WTC11 (cell line): ENCODE results near the gene SPECC1L. TPM values are rescaled to one million over a fixed set of nuclear protein-coding genes. Genes with fewer than 3 reads are reported as not detected.

ENCODE experiments used
- ATAC-seq: fragments of 200-7000 bp; cut with Tn5 transposase; 2 replicates; pipeline ENCODE4 v1.10.0; 2021; ENCODE audit warnings: mild to moderate bottlenecking, moderate library complexity
- CTCF ChIA-PET: fragments of 300-600 bp; sonication (Branson Sonifier 250); formaldehyde crosslinking; loops from one replicate; lab custom pipeline; 2021; ENCODE audit warnings: antibody characterized with exemption; lab: Charles Lee
- POLR2A ChIA-PET: fragments of 350-600 bp; sonication (Branson Sonifier 250); formaldehyde crosslinking; loops from one replicate; lab custom pipeline; 2021; ENCODE audit warnings: antibody characterized with exemption; lab: Charles Lee
- DNase-seq: peaks from one replicate; pipeline ENCODE4 v3.0.0; 2021; ENCODE audit warnings: low spot score
- H3K27ac Mint-ChIP-seq: 2 replicates; pipeline ENCODE4 v1.8.0; 2021; ENCODE audit warnings: mixed read lengths
- H3K27me3 Mint-ChIP-seq: 2 replicates; pipeline ENCODE4 v1.8.0; 2021; ENCODE audit warnings: low read depth, mild to moderate bottlenecking, moderate library complexity, mixed read lengths
- H3K36me3 Mint-ChIP-seq: 2 replicates; pipeline ENCODE4 v1.8.0; 2021; ENCODE audit warnings: mixed read lengths
- H3K4me1 Mint-ChIP-seq: 2 replicates; pipeline ENCODE4 v1.8.0; 2022; ENCODE audit warnings: mixed read lengths
- H3K4me3 Mint-ChIP-seq: 2 replicates; pipeline ENCODE4 v1.8.0; 2021; ENCODE audit warnings: mild to moderate bottlenecking, moderate library complexity, mixed read lengths
- H3K9me3 Mint-ChIP-seq: 2 replicates; pipeline ENCODE4 v1.8.0; 2021; ENCODE audit warnings: mixed read lengths
- AFF4 ChIP-seq: sonication (generic); formaldehyde crosslinking; IDR thresholded peaks from 2 replicates; pipeline ENCODE4 v1.8.1; 2023; ENCODE audit warnings: mild to moderate bottlenecking, missing genetic modification reagents, borderline replicate concordance
- ARID4B ChIP-seq: sonication (generic); formaldehyde crosslinking; IDR thresholded peaks from 2 replicates; pipeline ENCODE4 v1.8.0; 2023; ENCODE audit warnings: missing genetic modification reagents, mild to moderate bottlenecking, borderline replicate concordance
- CBFB ChIP-seq: sonication (generic); formaldehyde crosslinking; IDR thresholded peaks from 2 replicates; pipeline ENCODE4 v1.8.1; 2022; ENCODE audit warnings: mild to moderate bottlenecking, low read depth, missing genetic modification reagents
- E2F4 ChIP-seq: sonication (generic); formaldehyde crosslinking; IDR thresholded peaks from 2 replicates; pipeline ENCODE4 v1.8.1; 2022; ENCODE audit warnings: low read depth, mild to moderate bottlenecking, moderate library complexity, missing genetic modification reagents, borderline replicate concordance
- EMX1 ChIP-seq: fragments of 250-450 bp; sonication (Bioruptor Pico); IDR thresholded peaks from 2 replicates; pipeline ENCODE4 v1.8.0; 2021; ENCODE audit warnings: mild to moderate bottlenecking
- FOXK1 ChIP-seq: sonication (generic); formaldehyde crosslinking; IDR thresholded peaks from 2 replicates; pipeline ENCODE4 v1.8.0; 2022; ENCODE audit warnings: mild to moderate bottlenecking, moderate library complexity, missing genetic modification reagents
- FOXP1 ChIP-seq: sonication (generic); formaldehyde crosslinking; IDR thresholded peaks from 2 replicates; pipeline ENCODE4 v1.8.0; 2022; ENCODE audit warnings: missing genetic modification reagents, mild to moderate bottlenecking, moderate library complexity, borderline replicate concordance
- GRHL2 ChIP-seq: fragments of 250-450 bp; sonication (Bioruptor Pico); IDR thresholded peaks from 2 replicates; pipeline ENCODE4 v1.8.0; 2022; ENCODE audit warnings: mild to moderate bottlenecking, moderate library complexity; ENCODE audit not compliant: insufficient replicate concordance, severe bottlenecking
- MXD4 ChIP-seq: fragments of 250-450 bp; sonication (Bioruptor Pico); IDR thresholded peaks from 2 replicates; pipeline ENCODE4 v1.8.0; 2021; ENCODE audit warnings: mild to moderate bottlenecking, moderate library complexity, borderline replicate concordance
- MYBL2 ChIP-seq: sonication (generic); formaldehyde crosslinking; IDR thresholded peaks from 2 replicates; pipeline ENCODE4 v1.8.1; 2023; ENCODE audit warnings: mild to moderate bottlenecking, moderate library complexity, missing genetic modification reagents
- OVOL2 ChIP-seq: fragments of 250-450 bp; sonication (Bioruptor Pico); IDR thresholded peaks from 2 replicates; pipeline ENCODE4 v1.9.0; 2021; ENCODE audit warnings: mild to moderate bottlenecking, borderline replicate concordance
- PREB ChIP-seq: sonication (generic); formaldehyde crosslinking; IDR thresholded peaks from 2 replicates; pipeline ENCODE4 v1.8.1; 2022; ENCODE audit warnings: mild to moderate bottlenecking, missing genetic modification reagents, moderate library complexity, borderline replicate concordance
- RELA ChIP-seq: sonication (generic); formaldehyde crosslinking; IDR thresholded peaks from 2 replicates; pipeline ENCODE4 v1.8.1; 2022; ENCODE audit warnings: missing genetic modification reagents, mild to moderate bottlenecking, borderline replicate concordance
- TEAD1 ChIP-seq: sonication (generic); formaldehyde crosslinking; IDR thresholded peaks from 2 replicates; pipeline ENCODE4 v1.8.0; 2022; ENCODE audit warnings: mild to moderate bottlenecking, missing genetic modification reagents
- ZBTB21 ChIP-seq: sonication (generic); formaldehyde crosslinking; IDR thresholded peaks from 2 replicates; pipeline ENCODE4 v1.8.1; 2023; ENCODE audit warnings: mild to moderate bottlenecking, missing genetic modification reagents, borderline replicate concordance
- ZMAT4 ChIP-seq: fragments of 250-450 bp; sonication (Bioruptor Pico); IDR thresholded peaks from 2 replicates; pipeline ENCODE4 v1.9.0; 2021; ENCODE audit warnings: mild to moderate bottlenecking
- ZNF138 ChIP-seq: sonication (generic); formaldehyde crosslinking; conservative IDR thresholded peaks from 2 replicates; pipeline ENCODE4 v1.8.1; 2022; ENCODE audit warnings: mild to moderate bottlenecking, moderate library complexity, missing genetic modification reagents
- ZNF263 ChIP-seq: sonication (generic); formaldehyde crosslinking; IDR thresholded peaks from 2 replicates; pipeline ENCODE4 v1.8.1; 2022; ENCODE audit warnings: low read depth, mild to moderate bottlenecking, moderate library complexity, missing genetic modification reagents
- ZNF317 ChIP-seq: sonication (generic); formaldehyde crosslinking; IDR thresholded peaks from 2 replicates; pipeline ENCODE4 v1.8.1; 2023; ENCODE audit warnings: low read depth, mild to moderate bottlenecking, moderate library complexity, missing genetic modification reagents, borderline replicate concordance
- ZNF425 ChIP-seq: fragments of 250-450 bp; sonication (Bioruptor Pico); conservative IDR thresholded peaks from 2 replicates; pipeline ENCODE4 v1.9.0; 2021; ENCODE audit warnings: mild to moderate bottlenecking
- total RNA-seq: library from RNA; stranded (reverse); gene quantifications from 3 replicates; pipeline ENCODE4 v1.2.3, GENCODE V29; 2021

The SPECC1L gene
- total RNA-seq, 1 experiment from 2014 or later, result 44.6 TPM

- TF ChIP-seq ARID4B (CRISPR knock-in tag) (no peak), OVOL2 (CRISPR knock-in tag) (no peak), TEAD1 (CRISPR knock-in tag) (no peak), ZBTB21 (CRISPR knock-in tag) (no peak)
Measured at GRCh38 chr22:24337894-24338645, 67.4 kb downstream of the SPECC1L start (continued).

- POLR2A ChIA-PET, result no interaction called here
- peak overlapping the region; percentile 93 for H3K27ac Mint-ChIP-seq
- H3K27me3 Mint-ChIP-seq, result no peaks in the 10 kb centered on the region
- ATAC-seq, result peak; percentile 60; the same call in 1 of the 2 replicates
- no peak overlapping the region for H3K4me3 Mint-ChIP-seq
- H3K36me3 Mint-ChIP-seq, result peaks cover 41% of the 10 kb centered on the region
- CTCF ChIA-PET, result interaction anchor here (0.9 to 2.5 kb wide), 3 partner anchors 64 to 91 kb away, joined by 3 to 6 read pairs (median 6); no protein-coding TSS in a partner anchor
- peaks cover 47% of the 10 kb centered on the region for H3K4me1 Mint-ChIP-seq
- DNase-seq, result no peak
- no peaks in the 10 kb centered on the region for H3K9me3 Mint-ChIP-seq
- TF ChIP-seq AFF4 (CRISPR knock-in tag) (no peak), FOXK1 (CRISPR knock-in tag) (no peak), FOXP1 (CRISPR knock-in tag) (no peak), ZNF317 (CRISPR knock-in tag) (no peak), CBFB (CRISPR knock-in tag) (no peak), GRHL2 (CRISPR knock-in tag) (no peak), ZNF425 (CRISPR knock-in tag) (no peak), RELA (CRISPR knock-in tag) (no peak), ZNF138 (no peak), PREB (CRISPR knock-in tag) (no peak), EMX1 (CRISPR knock-in tag) (no peak), ZNF263 (CRISPR knock-in tag) (no peak), E2F4 (CRISPR knock-in tag) (no peak), MXD4 (no peak), ZMAT4 (CRISPR knock-in tag) (no peak), MYBL2 (CRISPR knock-in tag) (no peak)
Measured at GRCh38 chr22:24338726-24339451, 68.3 kb downstream of the SPECC1L start.
